CD4-positive, alpha-beta T cell treated with Interleukin-4 for 1 hour (primary cell): ENCODE data around the gene TBC1D9.

Experiments
- DNase-seq, 2 donors: peaks; one replicate each; pipeline ENCODE4 v3.0.0-alpha.2; 2020 to 2022

The TBC1D9 gene

GRCh38 chr4:140609548-140610425, 146.4 kb downstream of the TBC1D9 start:
- DNase-seq, result peak in 1 of 2 donors; percentile 43

- no peak for DNase-seq
Observed at GRCh38 chr4:140607852-140608251, 148.3 kb downstream of the TBC1D9 start.

- DNase-seq, result no peak
Observed at GRCh38 chr4:140604544-140604943, 151.6 kb downstream of the TBC1D9 start.

- DNase-seq, result no peak
Observed at GRCh38 chr4:140603286-140603685, 152.9 kb downstream of the TBC1D9 start.

- DNase-seq, result no peak
Observed at GRCh38 chr4:140602714-140603113, 153.5 kb downstream of the TBC1D9 start.

- DNase-seq, result no peak
Observed at GRCh38 chr4:140600408-140600807, 155.8 kb downstream of the TBC1D9 start.

GRCh38 chr4:140595065-140595464, 161.1 kb downstream of the TBC1D9 start:
- DNase-seq, result no peak

- no peak for DNase-seq
Observed at GRCh38 chr4:140584439-140584838, 171.7 kb downstream of the TBC1D9 start.

GRCh38 chr4:140581078-140581477, 175.1 kb downstream of the TBC1D9 start:
- DNase-seq, result no peak

GRCh38 chr4:140579278-140579677, 176.9 kb downstream of the TBC1D9 start:
- DNase-seq, result no peak

GRCh38 chr4:140575489-140575888, 180.7 kb downstream of the TBC1D9 start:
- no peak for DNase-seq

- DNase-seq, result no peak
Observed at GRCh38 chr4:140571620-140572019, 184.6 kb downstream of the TBC1D9 start.
